IMR-90 (cell line): ENCODE results near the gene EML1. TPM values are rescaled to one million over a fixed set of nuclear protein-coding genes. Genes with fewer than 3 reads are reported as not detected.

Source experiments
- ATAC-seq: fragments of 200-7000 bp; cut with Tn5 transposase; 2 replicates; pipeline ENCODE4 v1.9.1; 2020; ENCODE audit warnings: low read depth, mild to moderate bottlenecking, moderate library complexity
- BruUV-seq: library from RNA; stranded (reverse); fragments of 400-500 nt; replicated peaks from 2 replicates; lab custom pipeline; 2021; lab: Mats Ljungman, UMichigan
- CTCF ChIA-PET: fragments of 300-600 bp; formaldehyde crosslinking; extraction: SDS; loops from one replicate; lab custom pipeline; 2021; ENCODE audit warnings: antibody characterized with exemption; lab: Yijun Ruan, JAX
- POLR2A ChIA-PET: fragments of 300-600 bp; sonication (Branson Sonifier 250); formaldehyde crosslinking; loops from one replicate; lab custom pipeline; 2022; ENCODE audit warnings: antibody characterized with exemption; ENCODE audit not compliant: unreplicated experiment; lab: Charles Lee
- DNase-seq: peaks from one replicate; pipeline ENCODE4 v3.0.0; 2013
- H2AFZ ChIP-seq: replicated peaks from 2 replicates; pipeline ENCODE3; 2013; ENCODE audit warnings: low read length, mild to moderate bottlenecking; ENCODE audit not compliant: poor library complexity
- H2AK5ac ChIP-seq: 2 replicates; pipeline ENCODE4 v1.6.1; 2013; ENCODE audit warnings: low read depth, low read length, inconsistent platforms
- H2AK9ac ChIP-seq: replicated peaks from 2 replicates; pipeline ENCODE3; 2013; ENCODE audit warnings: mild to moderate bottlenecking, low read depth, low read length, moderate library complexity; ENCODE audit not compliant: poor library complexity
- H2BK120ac ChIP-seq: 2 replicates; pipeline ENCODE4 v1.6.1; 2013; ENCODE audit warnings: low read depth, low read length, inconsistent platforms
- H2BK15ac ChIP-seq: 3 replicates; pipeline ENCODE4 v1.6.1; 2013; ENCODE audit warnings: low read depth, low read length, inconsistent platforms
- H2BK20ac ChIP-seq: 2 replicates; pipeline ENCODE4 v1.6.1; 2013; ENCODE audit warnings: low read depth, mild to moderate bottlenecking, inconsistent platforms, low read length, moderate library complexity
- H2BK5ac ChIP-seq: 2 replicates; pipeline ENCODE4 v1.6.1; 2013; ENCODE audit warnings: mild to moderate bottlenecking, low read depth, low read length, inconsistent platforms; ENCODE audit not compliant: poor library complexity, severe bottlenecking
- H3K14ac ChIP-seq: replicated peaks from 2 replicates; pipeline ENCODE4 v1.6.1; 2013; ENCODE audit warnings: low read depth, low read length, inconsistent platforms
- H3K18ac ChIP-seq: 2 replicates; pipeline ENCODE4 v1.6.1; 2013; ENCODE audit warnings: low read depth, low read length, control low read depth
- H3K23ac ChIP-seq: 2 replicates; pipeline ENCODE4 v1.6.1; 2013; ENCODE audit warnings: low read depth, low read length, inconsistent platforms
- H3K27ac ChIP-seq: 2 replicates; pipeline ENCODE4 v1.5.1; 2013; ENCODE audit warnings: mild to moderate bottlenecking, control low read depth, low read length; ENCODE audit not compliant: insufficient read depth
- H3K27me3 ChIP-seq: 2 replicates; pipeline ENCODE4 v1.6.1; 2013; ENCODE audit warnings: low read length; ENCODE audit not compliant: control insufficient read depth, insufficient read depth
- H3K36me3 ChIP-seq: 2 replicates; pipeline ENCODE4 v1.6.1; 2013; ENCODE audit warnings: low read length, mixed read lengths; ENCODE audit not compliant: control insufficient read depth, insufficient read depth
- H3K4ac ChIP-seq: 2 replicates; pipeline ENCODE4 v1.6.1; 2013; ENCODE audit warnings: low read depth, low read length, inconsistent platforms
- H3K4me1 ChIP-seq: 2 replicates; pipeline ENCODE4 v1.6.1; 2013; ENCODE audit warnings: low read length, mixed read lengths; ENCODE audit not compliant: control insufficient read depth, insufficient read depth
- H3K4me2 ChIP-seq: 2 replicates; pipeline ENCODE4 v1.6.1; 2013; ENCODE audit warnings: low read depth, mild to moderate bottlenecking, control low read depth, low read length, moderate library complexity
- H3K4me3 ChIP-seq: 2 replicates; pipeline ENCODE4 v1.5.1; 2013; ENCODE audit warnings: low read depth, mild to moderate bottlenecking, control low read depth, low read length, moderate library complexity; ENCODE audit not compliant: insufficient read depth
- H3K56ac ChIP-seq: 2 replicates; pipeline ENCODE4 v1.6.1; 2013; ENCODE audit warnings: low read length, inconsistent platforms; ENCODE audit not compliant: insufficient read depth; ENCODE audit errors: extremely low read depth
- H3K79me1 ChIP-seq, 2 experiments: 2 replicates each; pipeline ENCODE4 v1.6.1; 2013; ENCODE audit warnings: low read length in 2 of 2, inconsistent platforms in 1 of 2, low read depth in 1 of 2
- H3K9ac ChIP-seq: 2 replicates; pipeline ENCODE4 v1.6.1; 2013; ENCODE audit warnings: low read depth, low read length, control low read depth
- H3K9me1 ChIP-seq: 2 replicates; pipeline ENCODE4 v1.6.1; 2013; ENCODE audit warnings: low read length, inconsistent platforms; ENCODE audit not compliant: insufficient read depth
- H3K9me3 ChIP-seq: 2 replicates; pipeline ENCODE4 v1.6.1; 2013; ENCODE audit warnings: low read length; ENCODE audit not compliant: control insufficient read depth, insufficient read depth
- H4K20me1 ChIP-seq: 2 replicates; pipeline ENCODE4 v1.6.1; 2013; ENCODE audit warnings: low read length, inconsistent platforms; ENCODE audit not compliant: insufficient read depth
- H4K5ac ChIP-seq: 2 replicates; pipeline ENCODE4 v1.6.1; 2013; ENCODE audit warnings: mild to moderate bottlenecking, low read depth, low read length, control low read depth
- H4K8ac ChIP-seq, 2 experiments: 2 replicates each; pipeline ENCODE4 v1.6.1; 2013; ENCODE audit warnings: low read depth in 2 of 2, low read length in 2 of 2, control low read depth in 1 of 2, inconsistent platforms in 1 of 2
- H4K91ac ChIP-seq: 2 replicates; pipeline ENCODE4 v1.6.1; 2013; ENCODE audit warnings: low read depth, low read length, inconsistent platforms; ENCODE audit not compliant: insufficient read depth
- BHLHE40 ChIP-seq: fragments of 150-350 bp; IDR thresholded peaks from 2 replicates; pipeline ENCODE4 v1.6.1; 2016; ENCODE audit warnings: mild to moderate bottlenecking, low read depth, low read length
- CEBPB ChIP-seq: IDR thresholded peaks from 2 replicates; pipeline ENCODE4 v1.6.1; 2012; ENCODE audit warnings: low read depth, low read length, improper control_type of control experiment
- FOS ChIP-seq: fragments of 150-350 bp; IDR thresholded peaks from 2 replicates; pipeline ENCODE4 v1.6.1; 2016; ENCODE audit warnings: low read depth, low read length
- MAFK ChIP-seq: IDR thresholded peaks from 2 replicates; pipeline ENCODE4 v1.6.1; 2012; ENCODE audit warnings: low read depth, low read length, improper control_type of control experiment
- MAZ ChIP-seq: IDR thresholded peaks from 2 replicates; pipeline ENCODE4 v1.6.1; 2012; ENCODE audit warnings: low read depth, mild to moderate bottlenecking, low read length, improper control_type of control experiment, moderate library complexity, borderline replicate concordance
- MXI1 ChIP-seq: IDR thresholded peaks from 2 replicates; pipeline ENCODE4 v1.6.1; 2012; ENCODE audit warnings: low read depth, mild to moderate bottlenecking, low read length, moderate library complexity, borderline replicate concordance
- NFE2L2 ChIP-seq: fragments of 150-350 bp; IDR thresholded peaks from 2 replicates; pipeline ENCODE4 v1.6.1; 2016; ENCODE audit warnings: low read depth, mild to moderate bottlenecking, low read length
- POLR2A ChIP-seq: IDR thresholded peaks from 2 replicates; pipeline ENCODE4 v1.6.1; 2012; ENCODE audit warnings: mild to moderate bottlenecking, low read depth, low read length
- RCOR1 ChIP-seq: IDR thresholded peaks from 2 replicates; pipeline ENCODE4 v1.6.1; 2012; ENCODE audit warnings: mild to moderate bottlenecking, low read length, improper control_type of control experiment; ENCODE audit not compliant: insufficient replicate concordance
- RFX5 ChIP-seq: IDR thresholded peaks from 2 replicates; pipeline ENCODE4 v1.8.0; 2012; ENCODE audit warnings: low read depth, mild to moderate bottlenecking, low read length, moderate library complexity
- SMC3 ChIP-seq: fragments of 150-350 bp; IDR thresholded peaks from 2 replicates; pipeline ENCODE4 v1.6.1; 2016; ENCODE audit warnings: low read depth, mild to moderate bottlenecking, antibody characterized with exemption, low read length, moderate library complexity
- WGBS, 2 experiments: methylation state at CpG; one replicate each; pipeline versions ENCODE4 v1.1.5 to v1.1.7; 2013; ENCODE audit warnings: missing lambda C conversion rate in 2 of 2; ENCODE audit not compliant: insufficient read length in 1 of 2; ENCODE audit errors: extremely low coverage in 2 of 2; 5-methylcytosine and 5-hydroxymethylcytosine counted together
- dilution Hi-C: fragments of 300-500 bp; cut with HindIII; formaldehyde crosslinking; loops from one replicate; pipeline ENCODE4 v1.14.3; 2018; ENCODE audit warnings: low sequenced_read_pairs; ENCODE audit not compliant: unreplicated experiment
- in situ Hi-C: fragments of 300-500 bp; cut with MboI; formaldehyde crosslinking; loops from 3 replicates; pipeline ENCODE4 v1.14.3; 2019; ENCODE audit warnings: low sequenced_read_pairs, inconsistent platforms, mixed read lengths
- intact Hi-C: fragments of 100-400 bp; cut with micrococcal nuclease; formaldehyde crosslinking; loops from 2 replicates; pipeline ENCODE4 v1.10.0; 2022
- polyA plus RNA-seq, 3 experiments: library from polyadenylated mRNA; depleted of rRNA; stranded (reverse); fragments of >200 nt; gene quantifications; 2 replicates each; pipeline ENCODE4 v1.2.3, GENCODE V29; 2012; ENCODE audit warnings: low replicate concordance in 1 of 3
- total RNA-seq: library from RNA; depleted of rRNA; stranded (reverse); fragments of >200 nt; gene quantifications from 2 replicates; pipeline ENCODE4 v1.2.3, GENCODE V29; 2012

Gene EML1
- total and polyA plus RNA-seq, 2 of the 4 experiments (the other 2 are of a cell fraction), result 14.0 to 42.3 TPM

GRCh38 chr14:99931308-99931707 lies 138.1 kb downstream of the EML1 start:
- Histone ChIP-seq H3K4me1 (peaks cover 2% of the 10 kb centered on the region; the same call in 1 of the 2 replicates), H3K4me2 (no peak overlapping the region), H2BK120ac (no peak overlapping the region), H3K14ac (no peak overlapping the region), H3K27ac (no peak overlapping the region), H3K27me3 (no peaks in the 10 kb centered on the region), H3K9ac (no peak overlapping the region), H3K9me3 (no peaks in the 10 kb centered on the region), H3K4me3 (no peak overlapping the region), H2AK5ac (no peak overlapping the region), H2AFZ (no peak overlapping the region), H3K23ac (no peak overlapping the region), H2BK15ac (no peak overlapping the region), H4K8ac (no peak overlapping the region), H2AK9ac (no peak overlapping the region), H3K4ac (no peak overlapping the region), H3K56ac (no peak overlapping the region), H3K18ac (no peak overlapping the region), H2BK20ac (no peak overlapping the region), H3K79me1 (no peaks in the 10 kb centered on the region), H4K91ac (no peak overlapping the region), H4K20me1 (no peaks in the 10 kb centered on the region), H3K9me1 (peaks cover 9% of the 10 kb centered on the region; the same call in 1 of the 2 replicates), H3K36me3 (peaks cover 13% of the 10 kb centered on the region), H4K5ac (no peak overlapping the region), H2BK5ac (no peak overlapping the region)
- ChIA-PET POLR2A (no interaction called here), CTCF (no interaction called here)
- WGBS, 2 experiments, result 100% methylated on average over 3 of the region's 4 CpGs; no CpG with 5 or more reads in 1 of the 2 experiments
- TF ChIP-seq MAFK, result no peak
- TF ChIP-seq RCOR1, result no peak
- TF ChIP-seq MXI1, result no peak
- no peak for TF ChIP-seq FOS
- TF ChIP-seq MAZ, result no peak
- no peak for TF ChIP-seq NFE2L2
- no peak for TF ChIP-seq RFX5
- no peak for TF ChIP-seq CEBPB
- no peak for TF ChIP-seq BHLHE40
- no peak for TF ChIP-seq POLR2A
- TF ChIP-seq SMC3, result no peak
- intact Hi-C loops (loop anchor here (10.0 kb wide), 1 partner anchor 573 kb away; no protein-coding TSS in a partner anchor), dilution Hi-C loops (no loop called here), in situ Hi-C loops (no loop called here)
- ATAC-seq, result no peak
- no peak for DNase-seq
- no TSS peak for BruUV-seq
